Measurements from ENCODE around the gene MAP3K6.
A peak's percentile ranks its signal among the peaks of the same experiment; 100 is the strongest.

MAP3K6 gene

GRCh38 chr1:27314169-27314568 lies 52.6 kb downstream of the MAP3K6 start:
- H3K9me3 ChIP-seq (replicated peaks in 1 of 2; ENCODE audit: control insufficient read depth in 2 of 2, insufficient read depth in 1 of 2, low read depth in 1 of 2, low read length in 2 of 2): peaks cover 0 to 2% of the 10 kb centered on the region in 2 donors
- H3K23ac ChIP-seq (ENCODE audit: low read depth, low read length, poor library complexity): no peak overlapping the region
- peaks cover 0 to 2% of the 10 kb centered on the region in 2 donors for H3K36me3 ChIP-seq (replicated peaks in 1 of 2; ENCODE audit: control insufficient read depth in 2 of 2, insufficient read depth in 2 of 2, low read length in 2 of 2)
- H4K8ac ChIP-seq (ENCODE audit: low read depth, low read length): no peak overlapping the region
- no peak overlapping the region for H2BK15ac ChIP-seq (ENCODE audit: low read length)
- H2BK12ac ChIP-seq (ENCODE audit: low read length): no peak overlapping the region
- H3K4me1 ChIP-seq (ENCODE audit: control insufficient read depth in 2 of 2, insufficient read depth in 1 of 2, low read depth in 1 of 2, low read length in 2 of 2): peaks cover 0 to 12% of the 10 kb centered on the region in 2 donors
- no peaks in the 10 kb centered on the region for H3K27me3 ChIP-seq (ENCODE audit: control insufficient read depth in 3 of 3, insufficient read depth in 3 of 3, low read depth in 1 of 3, low read length in 3 of 3)
- H3K79me1 ChIP-seq (ENCODE audit: low read depth, low read length): no peaks in the 10 kb centered on the region
- H2AK5ac ChIP-seq (ENCODE audit: low read depth, low read length): no peak overlapping the region
- H3K4me3 ChIP-seq (ENCODE audit: low read length in 2 of 2): no peak overlapping the region
- H2BK120ac ChIP-seq (ENCODE audit: low read depth, low read length): no peak overlapping the region
- no peak overlapping the region for H3K4ac ChIP-seq (ENCODE audit: low read length)
- no peak overlapping the region for H4K91ac ChIP-seq (ENCODE audit: low read depth, low read length, poor library complexity)
- H2BK5ac ChIP-seq (ENCODE audit: low read length): no peak overlapping the region
- no peak for DNase-seq (ENCODE audit: low spot score)
- no CpG with 5 or more reads among the region's 3 CpGs for WGBS, 2 donors (ENCODE audit: extremely low coverage in 2 of 2, insufficient read length in 2 of 2, insufficient replicate concordance in 1 of 2)
- H3K14ac ChIP-seq (ENCODE audit: low read length): no peak overlapping the region
- no peak overlapping the region for H3K18ac ChIP-seq (ENCODE audit: low read length)
- H3K27ac ChIP-seq (replicated peaks; ENCODE audit: low read length): no peak overlapping the region
- peak overlapping the region; percentile 39 for H2AFZ ChIP-seq (ENCODE audit: low read length)
- H3K9ac ChIP-seq (ENCODE audit: low read depth, low read length, poor library complexity): no peak overlapping the region
- no peak overlapping the region for H3K4me2 ChIP-seq (ENCODE audit: insufficient read depth, low read length, poor library complexity, severe bottlenecking)

- H3K23ac ChIP-seq (ENCODE audit: low read depth, low read length, poor library complexity): no peak overlapping the region
- H3K9ac ChIP-seq (ENCODE audit: low read depth, low read length, poor library complexity): peak overlapping the region; percentile 13
- H3K27ac ChIP-seq (replicated peaks; ENCODE audit: low read length): peak overlapping the region; percentile 85
- peaks cover 15 to 16% of the 10 kb centered on the region in 2 donors for H3K4me1 ChIP-seq (ENCODE audit: control insufficient read depth in 2 of 2, insufficient read depth in 1 of 2, low read depth in 1 of 2, low read length in 2 of 2)
- WGBS, 2 donors (ENCODE audit: extremely low coverage in 2 of 2, insufficient read length in 2 of 2, insufficient replicate concordance in 1 of 2): no CpG with 5 or more reads among the region's 6 CpGs
- no peak overlapping the region for H3K4me2 ChIP-seq (ENCODE audit: insufficient read depth, low read length, poor library complexity, severe bottlenecking)
- peak overlapping the region; percentile 56 for H2BK5ac ChIP-seq (ENCODE audit: low read length)
- no peak overlapping the region for H3K14ac ChIP-seq (ENCODE audit: low read length)
- H3K4me3 ChIP-seq (ENCODE audit: low read length in 2 of 2): no peak overlapping the region
- H3K4ac ChIP-seq (ENCODE audit: low read length): no peak overlapping the region
- peak overlapping the region; percentile 48 for H2AFZ ChIP-seq (ENCODE audit: low read length)
- peaks cover 0 to 2% of the 10 kb centered on the region in 2 donors for H3K36me3 ChIP-seq (replicated peaks in 1 of 2; ENCODE audit: control insufficient read depth in 2 of 2, insufficient read depth in 2 of 2, low read length in 2 of 2)
- no peak overlapping the region for H2BK12ac ChIP-seq (ENCODE audit: low read length)
- no peak overlapping the region for H4K91ac ChIP-seq (ENCODE audit: low read depth, low read length, poor library complexity)
- no peaks in the 10 kb centered on the region for H3K27me3 ChIP-seq (ENCODE audit: control insufficient read depth in 3 of 3, insufficient read depth in 3 of 3, low read depth in 1 of 3, low read length in 3 of 3)
- peak overlapping the region; percentile 49 for H2AK5ac ChIP-seq (ENCODE audit: low read depth, low read length)
- H3K9me3 ChIP-seq (replicated peaks in 1 of 2; ENCODE audit: control insufficient read depth in 2 of 2, insufficient read depth in 1 of 2, low read depth in 1 of 2, low read length in 2 of 2): peaks cover 0 to 2% of the 10 kb centered on the region in 2 donors
- H4K8ac ChIP-seq (ENCODE audit: low read depth, low read length): no peak overlapping the region
- no peak overlapping the region for H2BK15ac ChIP-seq (ENCODE audit: low read length)
- H3K79me1 ChIP-seq (ENCODE audit: low read depth, low read length): no peaks in the 10 kb centered on the region
- H3K18ac ChIP-seq (ENCODE audit: low read length): peak overlapping the region; percentile 88
- H2BK120ac ChIP-seq (ENCODE audit: low read depth, low read length): no peak overlapping the region
- no peak for DNase-seq (ENCODE audit: low spot score)
These were observed 58.7 kb downstream of the MAP3K6 start for GRCh38 chr1:27307874-27308598.

GRCh38 chr1:27306892-27307761 lies 59.6 kb downstream of the MAP3K6 start:
- WGBS, 2 donors (ENCODE audit: extremely low coverage in 2 of 2, insufficient read length in 2 of 2, insufficient replicate concordance in 1 of 2): no CpG with 5 or more reads among the region's 11 CpGs
- Histone ChIP-seq H3K14ac (ENCODE audit: low read length) (no peak overlapping the region), H3K79me1 (ENCODE audit: low read depth, low read length) (no peaks in the 10 kb centered on the region), H2BK5ac (ENCODE audit: low read length) (peak overlapping the region; percentile 56), H2BK15ac (ENCODE audit: low read length) (no peak overlapping the region), H3K9me3 (replicated peaks in 1 of 2; ENCODE audit: control insufficient read depth in 2 of 2, insufficient read depth in 1 of 2, low read depth in 1 of 2, low read length in 2 of 2) (peaks cover 0 to 2% of the 10 kb centered on the region in 2 donors), H3K18ac (ENCODE audit: low read length) (peak overlapping the region; percentile 91), H2AK5ac (ENCODE audit: low read depth, low read length) (peak overlapping the region; percentile 82), H3K4me1 (ENCODE audit: control insufficient read depth in 2 of 2, insufficient read depth in 1 of 2, low read depth in 1 of 2, low read length in 2 of 2) (peaks cover 15 to 16% of the 10 kb centered on the region in 2 donors), H3K4me2 (ENCODE audit: insufficient read depth, low read length, poor library complexity, severe bottlenecking) (peak overlapping the region; percentile 48), H3K23ac (ENCODE audit: low read depth, low read length, poor library complexity) (no peak overlapping the region), H3K9ac (ENCODE audit: low read depth, low read length, poor library complexity) (peak overlapping the region; percentile 38), H4K8ac (ENCODE audit: low read depth, low read length) (peak overlapping the region; percentile 70), H2BK12ac (ENCODE audit: low read length) (peak overlapping the region; percentile 59), H2BK120ac (ENCODE audit: low read depth, low read length) (peak overlapping the region; percentile 56), H3K4me3 (ENCODE audit: low read length in 2 of 2) (no peak overlapping the region), H3K36me3 (replicated peaks in 1 of 2; ENCODE audit: control insufficient read depth in 2 of 2, insufficient read depth in 2 of 2, low read length in 2 of 2) (peaks cover 2 to 3% of the 10 kb centered on the region in 2 donors), H3K27me3 (ENCODE audit: control insufficient read depth in 3 of 3, insufficient read depth in 3 of 3, low read depth in 1 of 3, low read length in 3 of 3) (no peaks in the 10 kb centered on the region), H3K4ac (ENCODE audit: low read length) (peak overlapping the region; percentile 46), H2AFZ (ENCODE audit: low read length) (peak overlapping the region; percentile 6), H3K27ac (replicated peaks; ENCODE audit: low read length) (peak overlapping the region; percentile 85), H4K91ac (ENCODE audit: low read depth, low read length, poor library complexity) (no peak overlapping the region)
- DNase-seq (ENCODE audit: low spot score): peak; percentile 67

GRCh38 chr1:27306071-27306470 lies 60.7 kb downstream of the MAP3K6 start:
- peaks cover 21 to 23% of the 10 kb centered on the region in 2 donors for H3K4me1 ChIP-seq (ENCODE audit: control insufficient read depth in 2 of 2, insufficient read depth in 1 of 2, low read depth in 1 of 2, low read length in 2 of 2)
- no peak overlapping the region for H4K8ac ChIP-seq (ENCODE audit: low read depth, low read length)
- no CpG with 5 or more reads among the region's 11 CpGs for WGBS, 2 donors (ENCODE audit: extremely low coverage in 2 of 2, insufficient read length in 2 of 2, insufficient replicate concordance in 1 of 2)
- no peak for DNase-seq (ENCODE audit: low spot score)
- no peak overlapping the region for H3K4me3 ChIP-seq (ENCODE audit: low read length in 2 of 2)
- H3K4me2 ChIP-seq (ENCODE audit: insufficient read depth, low read length, poor library complexity, severe bottlenecking): no peak overlapping the region
- H4K91ac ChIP-seq (ENCODE audit: low read depth, low read length, poor library complexity): peak overlapping the region; percentile 7
- H3K36me3 ChIP-seq (replicated peaks in 1 of 2; ENCODE audit: control insufficient read depth in 2 of 2, insufficient read depth in 2 of 2, low read length in 2 of 2): peaks cover 2 to 3% of the 10 kb centered on the region in 2 donors
- no peak overlapping the region for H2BK15ac ChIP-seq (ENCODE audit: low read length)
- H2BK120ac ChIP-seq (ENCODE audit: low read depth, low read length): peak overlapping the region; percentile 56
- H3K27me3 ChIP-seq (ENCODE audit: control insufficient read depth in 3 of 3, insufficient read depth in 3 of 3, low read depth in 1 of 3, low read length in 3 of 3): no peaks in the 10 kb centered on the region
- H3K18ac ChIP-seq (ENCODE audit: low read length): peak overlapping the region; percentile 67
- H2BK5ac ChIP-seq (ENCODE audit: low read length): peak overlapping the region; percentile 56
- peak overlapping the region; percentile 8 for H3K4ac ChIP-seq (ENCODE audit: low read length)
- H2BK12ac ChIP-seq (ENCODE audit: low read length): peak overlapping the region; percentile 24
- no peak overlapping the region for H2AFZ ChIP-seq (ENCODE audit: low read length)
- peak overlapping the region; percentile 82 for H2AK5ac ChIP-seq (ENCODE audit: low read depth, low read length)
- no peak overlapping the region for H3K14ac ChIP-seq (ENCODE audit: low read length)
- H3K9ac ChIP-seq (ENCODE audit: low read depth, low read length, poor library complexity): peak overlapping the region; percentile 61
- H3K23ac ChIP-seq (ENCODE audit: low read depth, low read length, poor library complexity): no peak overlapping the region
- H3K27ac ChIP-seq (replicated peaks; ENCODE audit: low read length): peak overlapping the region; percentile 85
- H3K79me1 ChIP-seq (ENCODE audit: low read depth, low read length): no peaks in the 10 kb centered on the region
- peaks cover 0 to 2% of the 10 kb centered on the region in 2 donors for H3K9me3 ChIP-seq (replicated peaks in 1 of 2; ENCODE audit: control insufficient read depth in 2 of 2, insufficient read depth in 1 of 2, low read depth in 1 of 2, low read length in 2 of 2)

Measured in neuronal stem cell (in vitro differentiated cells).